GM19035 (cell line): ENCODE results near the gene ZNF83.

Experiments used
- ATAC-seq: cut with Tn5 transposase; IDR thresholded peaks from one replicate; pipeline ENCODE4 v1.9.1; 2021; ENCODE audit not compliant: unreplicated experiment

The ZNF83 gene

DNA sequence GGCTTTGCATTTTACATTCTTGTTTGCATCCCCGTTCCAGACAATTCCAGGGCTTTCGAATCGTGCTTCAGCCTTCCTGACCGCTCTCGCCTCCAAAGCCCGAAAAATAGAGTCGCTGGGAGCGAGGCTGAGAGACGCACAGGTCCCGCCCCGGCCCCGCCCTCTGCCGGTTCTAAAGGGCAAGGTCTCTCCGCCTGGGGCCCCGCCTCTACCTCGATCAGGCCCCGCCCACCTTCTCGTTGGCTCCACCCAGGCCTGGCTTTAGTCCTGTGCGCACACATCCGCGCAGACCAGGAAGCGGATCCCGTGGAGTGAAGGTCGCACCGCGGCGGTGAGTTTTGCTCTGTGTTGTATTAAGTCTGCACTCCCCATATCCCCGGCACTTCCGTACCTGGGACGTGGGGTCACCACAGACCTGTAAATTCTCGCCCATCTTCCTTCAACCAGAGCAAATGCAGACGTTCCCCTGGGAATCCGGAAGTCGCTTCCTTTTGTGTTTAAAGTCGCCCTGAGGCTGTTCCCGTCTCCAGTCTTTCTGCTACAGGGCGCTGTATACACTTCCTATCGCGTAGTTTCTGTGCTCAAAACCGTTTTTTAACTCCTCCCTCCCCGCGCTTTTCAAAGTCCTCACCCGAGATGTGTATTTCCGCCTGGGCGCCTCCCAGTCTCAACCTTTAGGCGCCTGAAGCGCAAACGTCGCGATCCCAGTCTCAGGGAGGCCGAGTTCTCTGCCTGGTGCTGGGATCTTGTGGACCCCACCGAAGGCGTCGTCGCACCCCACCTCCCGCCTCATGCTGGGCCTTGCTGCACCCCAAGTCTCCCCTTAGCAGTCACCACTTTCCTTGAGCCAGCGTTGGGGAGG lies 67.9 kb downstream of the ZNF83 start, which contains the start of gene ZNF701:
Gene ZNF701 (plus strand): TSS at position 288 of the 862 bp plus-strand sequence. CDS start 3,861 bp downstream, outside the sequence.
- peak; percentile 92 for ATAC-seq

DNA sequence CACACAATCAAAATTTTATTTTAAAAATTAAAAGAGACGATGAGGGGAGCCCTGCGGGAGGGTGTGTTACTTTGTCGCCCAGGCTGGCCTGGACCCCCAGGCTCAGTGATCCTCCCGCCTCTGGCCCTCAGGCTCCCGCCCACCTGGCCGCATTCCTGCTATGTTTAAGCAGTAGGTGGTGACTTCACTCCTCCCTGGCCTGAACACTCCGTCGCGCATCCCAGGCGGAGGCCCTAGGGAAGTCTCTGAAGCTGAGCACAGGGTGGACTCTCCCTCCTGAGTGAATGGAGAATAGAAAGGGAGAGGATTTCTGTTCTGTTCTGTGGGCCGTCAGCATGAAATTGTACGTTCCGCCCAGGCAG lies 68.5 kb downstream of the ZNF83 start:
- peak; percentile 11 for ATAC-seq

DNA sequence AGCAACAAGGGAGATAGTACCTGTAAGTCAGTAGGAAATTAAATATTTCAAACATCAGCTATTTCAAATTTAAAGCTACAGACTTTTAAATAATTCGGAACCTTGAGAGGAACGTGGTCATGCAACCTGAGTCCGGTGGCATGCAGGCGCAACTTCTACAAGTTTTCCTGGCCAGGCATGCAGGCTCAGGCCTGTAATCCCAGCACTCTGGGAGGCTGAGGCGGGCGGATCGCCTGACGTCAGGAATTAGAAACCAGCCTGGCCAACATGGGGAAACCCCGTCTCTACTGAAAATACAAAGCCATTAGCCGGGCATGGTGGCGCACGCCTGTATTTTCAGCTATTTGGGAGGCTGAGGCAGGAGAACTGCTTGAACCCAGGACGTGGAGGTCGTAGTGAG lies 70.2 kb downstream of the ZNF83 start:
- ATAC-seq = no peak

DNA sequence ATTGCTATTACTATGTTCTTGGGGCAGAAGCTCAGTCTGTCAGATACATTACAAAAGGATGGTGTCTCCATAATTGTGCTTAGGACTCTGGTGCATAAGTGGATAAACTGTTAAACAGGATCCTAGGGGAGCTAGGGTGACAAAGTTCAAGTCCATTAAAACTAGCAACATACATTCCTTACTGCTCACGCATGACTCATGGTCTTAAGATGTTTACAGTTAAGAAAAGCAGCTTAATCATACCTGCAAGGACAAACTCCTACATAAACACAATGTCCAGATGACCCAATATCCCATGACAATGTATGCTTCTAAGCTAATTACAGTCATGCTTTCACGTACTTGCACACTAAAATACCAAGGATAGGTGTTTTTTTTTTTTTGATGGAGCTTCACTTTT lies 71.6 kb downstream of the ZNF83 start:
- no peak for ATAC-seq

DNA sequence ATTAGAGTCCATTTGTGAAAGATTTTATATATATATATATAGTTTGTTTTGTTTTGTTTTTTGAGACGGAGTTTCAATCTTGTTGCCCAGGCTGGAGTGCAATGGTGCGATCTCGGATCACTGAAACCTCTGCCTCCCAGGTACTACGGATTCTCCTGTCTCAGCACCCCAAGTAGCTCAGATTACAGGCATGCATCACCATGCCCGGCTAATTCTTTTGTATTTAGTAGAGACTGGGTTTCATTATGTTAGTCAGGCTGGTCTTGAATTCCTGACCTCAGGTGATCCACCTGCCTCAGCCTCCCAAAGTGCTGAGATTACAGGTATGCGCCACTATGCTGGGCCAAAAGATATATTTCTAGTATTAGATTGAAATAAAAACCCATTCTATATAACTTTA lies 72.0 kb downstream of the ZNF83 start:
- no peak for ATAC-seq
